Upper lobe of left lung (tissue), 6 donors: ENCODE measurements around the gene CEP44. TPM values are rescaled to one million over a fixed set of nuclear protein-coding genes. Genes with fewer than 3 reads are reported as not detected.

ENCODE experiments used
- ATAC-seq, 2 donors: fragments of 200-7000 bp; cut with Tn5 transposase; one replicate each; pipeline ENCODE4 v1.9.1; 2022; ENCODE audit warnings: mild to moderate bottlenecking in 2 of 2, moderate library complexity in 2 of 2; ENCODE audit not compliant: low FRiP score in 2 of 2
- DNase-seq, 2 donors: peaks; one replicate each; pipeline ENCODE4 v3.0.0-alpha.2; 2019 to 2020
- H3K27ac ChIP-seq, 4 donors: fragments of 200-600 bp; sonication (generic); one replicate each; pipeline ENCODE4 v1.5.1; 2016 to 2019
- H3K27me3 ChIP-seq, 4 donors: fragments of 200-600 bp; sonication (generic); one replicate each; pipeline ENCODE4 v1.5.1; 2017 to 2019
- H3K36me3 ChIP-seq, 4 donors: fragments of 200-600 bp; sonication (generic); one replicate each; pipeline ENCODE4 v1.5.1; 2016 to 2019
- H3K4me1 ChIP-seq, 4 donors: fragments of 200-600 bp; sonication (generic); one replicate each; pipeline ENCODE4 v1.5.1; 2018 to 2019
- H3K4me3 ChIP-seq, 4 donors: fragments of 200-600 bp; sonication (generic); one replicate each; pipeline ENCODE4 v1.5.1; 2017 to 2019; ENCODE audit warnings: mild to moderate bottlenecking in 2 of 4, moderate library complexity in 1 of 4
- H3K9me3 ChIP-seq, 4 donors: fragments of 200-600 bp; sonication (generic); one replicate each; pipeline ENCODE4 v1.5.1; 2018 to 2019
- EP300 ChIP-seq, 4 donors: sonication (generic); formaldehyde crosslinking; IDR thresholded peaks; one replicate each; pipeline ENCODE4 v1.5.1; 2017; ENCODE audit warnings: antibody characterized with exemption in 4 of 4, control low read depth in 2 of 4
- POLR2A ChIP-seq, 4 donors: fragments of 450-650 bp; IDR thresholded peaks; one replicate each; pipeline ENCODE4 v1.5.1; 2016 to 2017; ENCODE audit warnings: antibody characterized with exemption in 4 of 4, mild to moderate bottlenecking in 2 of 4
- POLR2AphosphoS5 ChIP-seq, 2 donors: sonication (generic); formaldehyde crosslinking; IDR thresholded peaks; one replicate each; pipeline ENCODE4 v1.5.1; 2017; ENCODE audit warnings: antibody characterized with exemption in 2 of 2
- WGBS, 2 donors: methylation state at CpG; one replicate each; pipeline ENCODE4 v1.1.5; 2017 to 2018; 5-methylcytosine and 5-hydroxymethylcytosine counted together
- total RNA-seq, 6 donors: library from RNA; depleted of rRNA in 4 of 6; stranded (reverse); fragments of >200 nt in 4 of 6; gene quantifications; one replicate each; pipeline versions ENCODE4 v1.1.0 to v1.2.1, GENCODE V29; 2016 to 2021
- TF ChIP-seq, protein P1 (sequence below), 6 experiments: fragments of 450-650 bp in 4 of 6; fragments of 200-600 bp in 2 of 6; sonication (generic) in 2 of 6; IDR thresholded peaks; one replicate each; pipeline ENCODE4 v1.5.1; 2016 to 2019; ENCODE audit warnings: antibody characterized with exemption in 6 of 6
- donor health status: DM: no; HTN: no; CAD: no; lungs with moderate emphysema.
- donor health status: DM: no; HTN: yes; CAD: no; lungs with severe emphysema.

CEP44 gene
- total RNA-seq, 6 donors from 2014 or later = 9.9 to 33.1 (median 12.7) TPM

- Histone ChIP-seq H3K27me3 (no peaks in the 10 kb centered on the region), H3K36me3 (no peaks in the 10 kb centered on the region), H3K9me3 (no peaks in the 10 kb centered on the region), H3K27ac (no peak overlapping the region), H3K4me3 (no peak overlapping the region), H3K4me1 (peaks cover 6 to 40% (median 29%) of the 10 kb centered on the region in 4 donors)
- DNase-seq = no peak
- TF ChIP-seq POLR2A (IDR thresholded peaks at IDR 0.05) (no peak), POLR2AphosphoS5 (IDR thresholded peaks at IDR 0.05) (no peak), EP300 (IDR thresholded peaks at IDR 0.05) (no peak)
- TF ChIP-seq, protein P1, sequence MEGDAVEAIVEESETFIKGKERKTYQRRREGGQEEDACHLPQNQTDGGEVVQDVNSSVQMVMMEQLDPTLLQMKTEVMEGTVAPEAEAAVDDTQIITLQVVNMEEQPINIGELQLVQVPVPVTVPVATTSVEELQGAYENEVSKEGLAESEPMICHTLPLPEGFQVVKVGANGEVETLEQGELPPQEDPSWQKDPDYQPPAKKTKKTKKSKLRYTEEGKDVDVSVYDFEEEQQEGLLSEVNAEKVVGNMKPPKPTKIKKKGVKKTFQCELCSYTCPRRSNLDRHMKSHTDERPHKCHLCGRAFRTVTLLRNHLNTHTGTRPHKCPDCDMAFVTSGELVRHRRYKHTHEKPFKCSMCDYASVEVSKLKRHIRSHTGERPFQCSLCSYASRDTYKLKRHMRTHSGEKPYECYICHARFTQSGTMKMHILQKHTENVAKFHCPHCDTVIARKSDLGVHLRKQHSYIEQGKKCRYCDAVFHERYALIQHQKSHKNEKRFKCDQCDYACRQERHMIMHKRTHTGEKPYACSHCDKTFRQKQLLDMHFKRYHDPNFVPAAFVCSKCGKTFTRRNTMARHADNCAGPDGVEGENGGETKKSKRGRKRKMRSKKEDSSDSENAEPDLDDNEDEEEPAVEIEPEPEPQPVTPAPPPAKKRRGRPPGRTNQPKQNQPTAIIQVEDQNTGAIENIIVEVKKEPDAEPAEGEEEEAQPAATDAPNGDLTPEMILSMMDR (IDR thresholded peaks at IDR 0.05) = no peak
- no peak for ATAC-seq
- 86 to 87% methylated on average over 5 of the region's 5 CpGs for WGBS, 2 donors
These were observed 2.5 kb upstream of the CEP44 start for GRCh38 chr4:174281182-174281737.

DNA sequence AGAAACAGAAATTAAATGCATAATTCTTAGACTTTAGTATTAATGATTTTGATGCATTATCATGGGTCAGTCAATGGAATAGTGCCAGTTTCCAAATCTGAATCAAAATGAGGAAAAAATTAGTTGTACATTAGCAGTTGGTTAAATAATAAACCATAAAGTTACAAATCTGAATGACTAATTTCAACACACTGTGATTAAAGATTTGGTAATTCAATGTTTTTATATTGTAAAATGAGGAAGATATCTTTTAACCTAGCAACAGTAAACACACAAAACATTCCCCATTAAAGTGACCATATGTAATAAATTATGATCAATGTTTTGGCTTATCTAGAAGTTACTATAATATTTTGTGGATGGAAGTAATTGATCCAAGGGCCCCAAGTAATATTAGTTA lies 1.8 kb upstream of the CEP44 start:
- Histone ChIP-seq H3K27me3 (no peaks in the 10 kb centered on the region), H3K4me1 (peaks cover 6 to 40% (median 28%) of the 10 kb centered on the region in 4 donors), H3K36me3 (no peaks in the 10 kb centered on the region), H3K9me3 (no peaks in the 10 kb centered on the region), H3K27ac (no peak overlapping the region), H3K4me3 (peak overlapping the region in 2 of 4 donors; percentile 76 to 89)
- DNase-seq (no peak), ATAC-seq (no peak)
- TF ChIP-seq EP300 (IDR thresholded peaks at IDR 0.05) = no peak
- TF ChIP-seq POLR2AphosphoS5 (IDR thresholded peaks at IDR 0.05) = no peak

DNA sequence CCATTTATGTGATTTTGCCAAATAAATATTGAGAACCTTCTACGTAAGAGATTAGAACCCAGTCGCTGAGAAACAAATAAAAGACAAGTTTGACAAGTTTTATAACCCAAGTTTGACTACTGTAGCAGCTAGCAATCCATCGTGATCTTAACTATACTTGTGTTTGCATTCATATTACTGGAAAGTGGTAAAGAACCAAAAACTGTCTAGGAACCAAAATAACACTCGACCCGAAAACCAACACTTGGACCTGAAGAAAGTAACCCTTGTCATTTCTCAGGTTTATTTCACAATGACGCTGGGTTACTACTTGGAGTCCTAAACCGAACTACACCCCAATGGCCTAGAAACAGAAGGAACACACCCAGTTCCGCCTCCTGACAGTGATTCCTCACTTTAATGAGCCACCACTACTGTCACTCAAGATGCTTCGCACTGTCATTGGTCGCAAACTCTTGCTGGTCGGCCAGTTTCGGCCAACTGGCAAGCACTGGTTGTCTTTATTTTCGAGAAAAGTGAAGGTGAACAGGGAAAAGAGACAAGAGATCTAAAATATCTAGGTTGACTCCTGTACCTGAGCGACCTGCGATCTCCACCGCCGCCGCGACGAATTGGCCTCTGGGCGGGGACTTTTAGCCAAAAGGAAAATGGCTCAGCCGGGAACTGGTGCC lies 740 bp upstream of the CEP44 start:
- DNase-seq (peak; percentile 88 to 95), ATAC-seq (peak; percentile 98 to 99)
- Histone ChIP-seq H3K4me3 (peak overlapping the region; percentile 70 to 89 (median 78)), H3K4me1 (peaks cover 6 to 31% (median 27%) of the 10 kb centered on the region in 4 donors), H3K36me3 (no peaks in the 10 kb centered on the region), H3K27ac (peak overlapping the region; percentile 95 to 99 (median 97)), H3K27me3 (no peaks in the 10 kb centered on the region), H3K9me3 (no peaks in the 10 kb centered on the region)
- 1% methylated on average over 22 of the region's 22 CpGs for WGBS, 2 donors
- TF ChIP-seq POLR2A (IDR thresholded peaks at IDR 0.05) = peak in 1 of 4 donors; percentile 19
- TF ChIP-seq POLR2AphosphoS5 (IDR thresholded peaks at IDR 0.05) = no peak
- TF ChIP-seq EP300 (IDR thresholded peaks at IDR 0.05) = no peak
- TF ChIP-seq, protein P1 (IDR thresholded peaks at IDR 0.05) = no peak

- TF ChIP-seq, protein P1 (IDR thresholded peaks at IDR 0.05) = no peak
- TF ChIP-seq POLR2A (IDR thresholded peaks at IDR 0.05) = no peak
- no peak for TF ChIP-seq POLR2AphosphoS5 (IDR thresholded peaks at IDR 0.05)
- TF ChIP-seq EP300 (IDR thresholded peaks at IDR 0.05) = no peak
- peak overlapping the region; percentile 70 to 89 (median 78) for H3K4me3 ChIP-seq
- ATAC-seq (no peak), DNase-seq (no peak)
- WGBS, 2 donors = 12 to 15% methylated on average over 6 of the region's 6 CpGs
- H3K36me3 ChIP-seq = no peaks in the 10 kb centered on the region
- peaks cover 6 to 28% (median 25%) of the 10 kb centered on the region in 4 donors for H3K4me1 ChIP-seq
- no peaks in the 10 kb centered on the region for H3K9me3 ChIP-seq
- peak overlapping the region in 3 of 4 donors; percentile 96 to 99 (median 98) for H3K27ac ChIP-seq
- H3K27me3 ChIP-seq = no peaks in the 10 kb centered on the region
These were observed 776 bp downstream of the CEP44 start for GRCh38 chr4:174284487-174284886.

DNA sequence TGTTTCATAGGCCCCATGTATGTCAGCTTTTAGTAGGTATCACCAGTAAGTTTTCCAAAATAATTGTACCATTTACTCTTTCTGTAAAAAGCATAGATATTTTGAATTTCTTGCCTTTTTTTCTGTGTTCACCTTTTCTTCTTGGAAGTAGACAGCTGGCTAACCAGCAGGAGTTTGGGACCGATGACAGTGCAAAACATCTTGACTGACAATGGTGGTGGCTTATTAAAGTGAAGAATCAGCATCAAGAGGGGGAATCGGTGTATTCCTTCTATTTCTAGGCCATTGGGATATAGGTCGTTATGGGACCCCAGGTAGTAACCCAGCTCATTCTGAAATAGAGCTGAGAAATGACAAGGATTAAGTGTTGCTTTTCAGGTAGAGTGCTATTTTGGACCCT lies 3.2 kb downstream of the CEP44 start:
- no peak for ATAC-seq
- H3K27ac ChIP-seq = no peak overlapping the region
- WGBS, 2 donors = 94 to 95% methylated on average over 3 of the region's 3 CpGs
- peaks cover 0 to 2% (median 0%) of the 10 kb centered on the region in 4 donors for H3K9me3 ChIP-seq
- no peak overlapping the region for H3K4me3 ChIP-seq
- DNase-seq = no peak
- peaks cover 6 to 19% (median 15%) of the 10 kb centered on the region in 4 donors for H3K4me1 ChIP-seq
- TF ChIP-seq EP300 (IDR thresholded peaks at IDR 0.05) = no peak
- no peak for TF ChIP-seq POLR2AphosphoS5 (IDR thresholded peaks at IDR 0.05)
- TF ChIP-seq, protein P1 (IDR thresholded peaks at IDR 0.05) = no peak
- no peak for TF ChIP-seq POLR2A (IDR thresholded peaks at IDR 0.05)
- H3K27me3 ChIP-seq = no peaks in the 10 kb centered on the region
- H3K36me3 ChIP-seq = no peaks in the 10 kb centered on the region
